GM18951 (cell line): ENCODE measurements around the gene LBR.

ENCODE experiments used
- POLR2A ChIP-seq: IDR thresholded peaks from 4 replicates; pipeline ENCODE4 v1.6.1; 2011; ENCODE audit warnings: mild to moderate bottlenecking; ENCODE audit not compliant: insufficient read length, insufficient read depth; ENCODE audit errors: extremely low read depth
- in situ Hi-C: fragments of 300-500 bp; cut with MboI; formaldehyde crosslinking; loops from one replicate; pipeline ENCODE4 v1.12.0; 2022; ENCODE audit warnings: low sequenced_read_pairs, mixed read lengths, inconsistent platforms; ENCODE audit not compliant: unreplicated experiment

The LBR gene

GRCh38 chr1:225427235-225428067, at the start of gene LBR:
TSS of gene LBR (minus strand) at chr1:225428038. CDS start at chr1:225424075, 3,963 bp downstream.
- in situ Hi-C loops: no loop called here
- TF ChIP-seq POLR2A: peak; percentile 65

GRCh38 chr1:225477296-225477911, 49.6 kb upstream of the LBR start:
- in situ Hi-C loops: loop anchor here (10.0 kb wide), 1 partner anchor 497 kb away; no protein-coding TSS in a partner anchor
- no peak for TF ChIP-seq POLR2A

- TF ChIP-seq POLR2A: no peak
- in situ Hi-C loops: loop anchor here (10.0 kb wide), 1 partner anchor 498 kb away; no protein-coding TSS in a partner anchor
Observed at GRCh38 chr1:225476538-225476988, 48.7 kb upstream of the LBR start.

GRCh38 chr1:225476100-225476511, 48.3 kb upstream of the LBR start:
- in situ Hi-C loops: loop anchor here (10.0 kb wide), 1 partner anchor 499 kb away; no protein-coding TSS in a partner anchor
- no peak for TF ChIP-seq POLR2A

- TF ChIP-seq POLR2A: no peak
- in situ Hi-C loops: loop anchor here (10.0 kb wide), 1 partner anchor 500 kb away; no protein-coding TSS in a partner anchor
Observed at GRCh38 chr1:225474986-225475820, 47.4 kb upstream of the LBR start.

- in situ Hi-C loops: loop anchor here (10.0 kb wide), 1 partner anchor 500 kb away; no protein-coding TSS in a partner anchor
- no peak for TF ChIP-seq POLR2A
Observed at GRCh38 chr1:225474439-225474985, 46.7 kb upstream of the LBR start.

- in situ Hi-C loops: loop anchor here (10.0 kb wide), 1 partner anchor 501 kb away; no protein-coding TSS in a partner anchor
Observed at GRCh38 chr1:225473676-225474438, 46.0 kb upstream of the LBR start.

GRCh38 chr1:225473266-225473665, 45.4 kb upstream of the LBR start:
- in situ Hi-C loops: loop anchor here (10.0 kb wide), 1 partner anchor 502 kb away; no protein-coding TSS in a partner anchor

GRCh38 chr1:225471453-225472301, 43.8 kb upstream of the LBR start:
- no peak for TF ChIP-seq POLR2A
- in situ Hi-C loops: loop anchor here (10.0 kb wide), 1 partner anchor 503 kb away; no protein-coding TSS in a partner anchor

GRCh38 chr1:225471109-225471452, 43.2 kb upstream of the LBR start:
- in situ Hi-C loops: loop anchor here (10.0 kb wide), 1 partner anchor 504 kb away; no protein-coding TSS in a partner anchor

More at GRCh38 chr1:225471109-225471452, 43.2 kb upstream of the LBR start:
- no peak for TF ChIP-seq POLR2A
